Progenitor cell of endocrine pancreas (in vitro differentiated cells): ENCODE data around the gene ATP10A. TPM values are rescaled to one million over a fixed set of nuclear protein-coding genes. Genes with fewer than 3 reads are reported as not detected.

Experiments
- DNase-seq: peaks from one replicate; pipeline ENCODE4 v3.0.0; 2021; ENCODE audit warnings: low spot score; ENCODE audit not compliant: unreplicated experiment
- H3K27ac Mint-ChIP-seq: 2 replicates; pipeline ENCODE4 v1.8.0; 2021; ENCODE audit warnings: mild to moderate bottlenecking, moderate library complexity, mixed read lengths
- H3K27me3 Mint-ChIP-seq: 2 replicates; pipeline ENCODE4 v1.8.0; 2021; ENCODE audit warnings: mixed read lengths
- H3K36me3 Mint-ChIP-seq: 2 replicates; pipeline ENCODE4 v1.8.0; 2022; ENCODE audit warnings: mixed read lengths; ENCODE audit not compliant: insufficient read depth
- H3K4me1 Mint-ChIP-seq: 2 replicates; pipeline ENCODE4 v1.8.0; 2021; ENCODE audit warnings: low read depth, mixed read lengths
- H3K4me3 Mint-ChIP-seq: 2 replicates; pipeline ENCODE4 v1.8.0; 2021; ENCODE audit warnings: low read depth, mild to moderate bottlenecking, moderate library complexity, mixed read lengths
- H3K9me3 Mint-ChIP-seq: 2 replicates; pipeline ENCODE4 v1.8.0; 2021; ENCODE audit warnings: low read depth, mixed read lengths
- CTCF ChIP-seq: fragments of 200-600 bp; sonication (generic); IDR thresholded peaks from one replicate; pipeline ENCODE4 v1.5.0; 2021; ENCODE audit warnings: antibody characterized with exemption, mild to moderate bottlenecking; ENCODE audit not compliant: unreplicated experiment
- total RNA-seq: library from RNA; stranded (reverse); gene quantifications from 2 replicates; pipeline ENCODE4 v1.2.1, GENCODE V29; 2021

The ATP10A gene
- total RNA-seq, 1 donor from 2014 or later: 0.07 TPM

- Mint-ChIP-seq H3K4me3 (no peak overlapping the region), H3K36me3 (no peaks in the 10 kb centered on the region), H3K27ac (no peak overlapping the region), H3K4me1 (no peaks in the 10 kb centered on the region), H3K9me3 (no peaks in the 10 kb centered on the region), H3K27me3 (no peaks in the 10 kb centered on the region)
- DNase-seq: no peak
- no peak for TF ChIP-seq CTCF
These were observed 146.0 kb downstream of the ATP10A start for GRCh38 chr15:25717127-25717456.

DNA sequence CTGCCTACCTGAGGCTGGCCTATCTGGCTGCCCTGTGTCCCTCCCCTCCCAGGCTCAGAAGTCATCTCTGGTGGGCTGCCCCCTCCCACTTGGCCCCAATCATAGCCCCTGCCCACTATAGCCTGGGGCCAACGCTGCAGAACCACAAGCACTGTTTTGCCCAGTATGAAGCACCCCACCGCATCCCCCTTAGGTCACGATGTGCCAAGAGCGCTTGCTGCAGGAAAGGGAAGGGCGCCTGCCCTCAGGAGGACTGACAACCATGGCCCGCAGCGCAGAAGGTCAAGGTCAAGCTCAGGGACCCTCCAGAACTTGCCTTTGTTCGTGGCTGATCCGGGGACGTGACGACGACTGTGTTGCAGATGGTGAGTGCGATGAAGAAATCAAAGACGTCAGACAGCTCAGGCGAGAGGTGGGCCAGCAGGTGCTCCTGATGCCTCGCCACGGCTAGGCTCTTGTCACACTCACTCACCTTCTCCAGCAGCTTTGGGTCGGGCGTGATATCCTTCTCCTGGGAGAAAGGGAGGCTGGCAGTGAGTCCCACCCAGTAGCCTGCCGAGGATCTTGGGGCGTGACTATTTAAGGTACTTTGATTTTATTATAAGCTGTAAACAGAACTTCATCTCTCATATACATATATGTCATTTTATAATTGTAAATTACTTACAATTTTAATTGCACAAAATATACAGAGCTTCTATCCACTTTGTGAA lies 146.6 kb downstream of the ATP10A start:
- Mint-ChIP-seq H3K4me1 (no peaks in the 10 kb centered on the region), H3K27me3 (no peaks in the 10 kb centered on the region), H3K36me3 (no peaks in the 10 kb centered on the region), H3K27ac (no peak overlapping the region), H3K4me3 (no peak overlapping the region), H3K9me3 (no peaks in the 10 kb centered on the region)
- no peak for DNase-seq
- no peak for TF ChIP-seq CTCF

DNA sequence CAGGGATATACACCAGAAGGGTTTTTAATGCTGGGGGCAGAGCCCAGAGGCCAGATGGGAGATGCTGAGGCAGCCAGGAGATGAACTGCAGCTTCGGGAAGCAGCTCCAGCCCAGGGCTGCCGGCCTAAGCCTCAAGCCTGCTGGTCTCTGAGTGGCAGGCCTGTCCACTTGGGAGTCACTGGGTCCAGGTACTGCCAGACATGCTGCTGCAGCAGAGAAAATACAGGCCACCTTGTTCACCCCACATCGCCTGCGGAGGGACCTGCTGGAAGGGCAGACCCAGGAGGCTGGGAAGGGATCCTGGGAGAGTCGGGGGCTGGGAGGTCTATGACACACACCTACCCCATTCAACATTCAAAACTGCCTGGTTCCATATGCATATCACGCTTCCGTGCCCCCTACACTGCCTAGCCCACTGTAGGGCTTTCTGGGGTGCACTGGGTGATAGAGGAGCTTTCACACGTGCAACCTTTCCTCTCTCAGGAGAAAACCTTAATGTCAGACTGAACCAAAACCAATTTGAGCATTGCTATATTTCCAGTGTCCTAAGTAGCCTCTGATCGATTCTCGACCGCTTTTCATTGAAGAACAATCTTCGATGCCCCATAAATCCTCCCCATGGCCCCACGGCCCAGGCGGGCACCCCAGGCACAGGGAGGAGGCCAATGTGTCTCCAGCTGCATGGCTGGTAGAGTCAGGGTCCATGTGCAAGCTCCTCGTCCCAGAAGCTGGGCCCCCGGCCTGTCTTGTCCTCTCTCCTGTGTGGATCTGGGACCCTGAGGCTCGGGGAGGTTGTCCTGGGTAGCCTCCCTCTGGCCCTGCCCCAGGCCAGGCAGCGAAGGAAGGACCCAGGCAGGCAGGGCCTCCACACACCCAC lies 147.4 kb downstream of the ATP10A start:
- H3K27me3 Mint-ChIP-seq: no peaks in the 10 kb centered on the region
- no peak overlapping the region for H3K27ac Mint-ChIP-seq
- no peaks in the 10 kb centered on the region for H3K36me3 Mint-ChIP-seq
- no peak for DNase-seq
- no peak overlapping the region for H3K4me3 Mint-ChIP-seq
- H3K9me3 Mint-ChIP-seq: no peaks in the 10 kb centered on the region
- H3K4me1 Mint-ChIP-seq: no peaks in the 10 kb centered on the region
- no peak for TF ChIP-seq CTCF

- no peak for TF ChIP-seq CTCF
- H3K36me3 Mint-ChIP-seq: no peaks in the 10 kb centered on the region
- H3K9me3 Mint-ChIP-seq: no peaks in the 10 kb centered on the region
- no peaks in the 10 kb centered on the region for H3K4me1 Mint-ChIP-seq
- no peak overlapping the region for H3K4me3 Mint-ChIP-seq
- H3K27me3 Mint-ChIP-seq: peaks cover 3% of the 10 kb centered on the region
- no peak overlapping the region for H3K27ac Mint-ChIP-seq
- DNase-seq: no peak
These were observed 148.6 kb downstream of the ATP10A start for GRCh38 chr15:25714538-25714840.

DNA sequence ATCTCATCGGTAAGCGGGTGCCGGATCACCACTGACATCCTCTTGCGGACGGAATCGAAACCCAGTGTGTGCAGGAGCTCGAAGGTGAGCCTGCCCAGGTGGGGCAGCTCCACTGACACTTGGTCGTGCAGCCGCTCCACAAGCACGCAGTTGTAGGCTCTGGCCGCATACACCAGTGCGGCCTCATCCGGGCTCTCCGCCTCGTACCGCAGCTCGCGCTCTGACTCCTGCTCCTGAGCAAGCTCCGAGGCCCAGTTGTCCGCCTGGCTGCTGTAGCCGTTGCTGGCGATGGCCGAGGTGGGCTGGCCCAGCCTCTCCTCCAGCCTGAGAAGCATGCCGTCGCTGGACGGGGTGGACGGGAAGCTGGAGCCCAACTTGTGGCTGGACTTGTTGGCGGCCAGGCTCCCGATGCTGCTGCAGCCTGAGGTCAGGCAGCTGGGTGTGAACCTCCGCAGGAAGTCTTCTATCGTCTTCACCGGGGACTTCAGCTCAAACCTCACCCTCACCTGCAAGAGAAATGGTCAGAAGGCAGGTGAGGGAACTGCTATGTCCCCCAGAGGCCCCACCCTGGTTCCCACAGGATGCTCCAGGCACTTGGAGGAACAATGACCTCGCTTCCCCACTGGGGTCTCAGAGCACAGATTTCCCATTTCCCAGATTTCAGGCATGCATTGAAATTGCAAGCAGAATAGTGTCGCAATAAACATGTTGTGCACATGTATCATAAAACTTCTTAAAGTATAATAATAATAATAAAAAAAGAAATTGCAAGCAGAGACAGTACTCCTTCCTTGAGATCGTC lies 149.2 kb downstream of the ATP10A start:
- no peak overlapping the region for H3K27ac Mint-ChIP-seq
- no peaks in the 10 kb centered on the region for H3K36me3 Mint-ChIP-seq
- no peak for DNase-seq
- H3K9me3 Mint-ChIP-seq: no peaks in the 10 kb centered on the region
- TF ChIP-seq CTCF: no peak
- no peak overlapping the region for H3K4me3 Mint-ChIP-seq
- H3K4me1 Mint-ChIP-seq: no peaks in the 10 kb centered on the region
- H3K27me3 Mint-ChIP-seq: peaks cover 6% of the 10 kb centered on the region
